HCT116 (cell line): Measurements from ENCODE around the gene FNBP1. TPM values are rescaled to one million over a fixed set of nuclear protein-coding genes. Genes with fewer than 3 reads are reported as not detected.

Experiments
- ATAC-seq: fragments of 200-7000 bp; cut with Tn5 transposase; 2 replicates; pipeline ENCODE4 v1.9.1; 2020; ENCODE audit warnings: mild to moderate bottlenecking, moderate library complexity
- BruUV-seq: library from RNA; stranded (reverse); fragments of 400-500 nt; replicated peaks from 2 replicates; lab custom pipeline; 2021; lab: Mats Ljungman, UMichigan
- CTCF ChIA-PET: fragments of 300-600 bp; sonication (Branson Sonifier 250); formaldehyde crosslinking; loops from one replicate; lab custom pipeline; 2021; ENCODE audit warnings: antibody characterized with exemption; lab: Charles Lee
- POLR2A ChIA-PET: fragments of 300-600, 350-600 bp; sonication (Branson Sonifier 250); formaldehyde crosslinking; loops from one replicate; lab custom pipeline; 2021; ENCODE audit warnings: antibody characterized with exemption; lab: Charles Lee
- RAD21 ChIA-PET, 2 experiments: fragments of 300-600 bp; sonication (Branson Sonifier 250); formaldehyde crosslinking; loops; one replicate each; lab custom pipeline; 2023; ENCODE audit warnings: low total read pairs in 2 of 2; ENCODE audit not compliant: uncharacterized antibody in 2 of 2, unreplicated experiment in 2 of 2, low non-redundant PET in 1 of 2; lab: Charles Lee
- DNase-seq: peaks from one replicate; pipeline ENCODE4 v3.0.0-alpha.2; 2010; ENCODE audit warnings: low read depth, low spot score
- H2AFZ ChIP-seq: fragments of 200-600 bp; shearing (Covaris generic), sonication (generic); 2 replicates; pipeline ENCODE4 v1.6.1; 2017; ENCODE audit warnings: low read depth, mixed run types, mixed read lengths, antibody characterized with exemption, low read length; ENCODE audit not compliant: poor library complexity, severe bottlenecking
- H3K27ac ChIP-seq: 2 replicates; pipeline ENCODE4 v1.5.1; 2012; ENCODE audit warnings: low read depth, low read length
- H3K27me3 ChIP-seq: fragments of 200-600 bp; sonication (generic); 2 replicates; pipeline ENCODE4 v1.6.1; 2016; ENCODE audit warnings: mixed run types, low read length, mixed read lengths; ENCODE audit not compliant: insufficient read depth
- H3K36me3 ChIP-seq, 2 experiments: fragments of 200-500 bp in 1 of 2; fragments of 200-600 bp in 1 of 2; sonication (Bioruptor generic) in 1 of 2; sonication (generic) in 1 of 2; 2 replicates each; pipeline versions ENCODE4 v1.5.1 to v1.6.1; 2014 to 2016; ENCODE audit warnings: low read length in 2 of 2, inconsistent platforms in 1 of 2, mixed read lengths in 1 of 2, mixed run types in 1 of 2; ENCODE audit not compliant: insufficient read depth in 2 of 2, control insufficient read depth in 1 of 2
- H3K4me1 ChIP-seq, 2 experiments: fragments of 200-600 bp in 1 of 2; sonication (generic) in 1 of 2; 2 replicates each; pipeline versions ENCODE4 v1.5.1 to v1.6.1; 2012 to 2017; ENCODE audit warnings: low read length in 2 of 2, inconsistent platforms in 1 of 2, mild to moderate bottlenecking in 1 of 2, mixed read lengths in 1 of 2, mixed run types in 1 of 2, moderate library complexity in 1 of 2; ENCODE audit not compliant: insufficient read depth in 2 of 2, control insufficient read depth in 1 of 2
- H3K4me2 ChIP-seq: fragments of 200-600 bp; sonication (generic); 2 replicates; pipeline ENCODE4 v1.6.1; 2017; ENCODE audit warnings: mixed run types, low read length, mixed read lengths
- H3K4me3 ChIP-seq, 2 experiments: fragments of 200-600 bp in 1 of 2; sonication (generic) in 1 of 2; replicated peaks in 1 of 2; 2 replicates each; pipeline ENCODE4 v1.5.1; 2011 to 2016; ENCODE audit warnings: low read length in 2 of 2, control low read depth in 1 of 2, low read depth in 1 of 2, mild to moderate bottlenecking in 1 of 2, mixed read lengths in 1 of 2, mixed run types in 1 of 2
- H3K79me2 ChIP-seq: fragments of 200-600 bp; sonication (generic); 2 replicates; pipeline ENCODE4 v1.6.1; 2017; ENCODE audit warnings: mild to moderate bottlenecking, mixed run types, low read length, moderate library complexity, mixed read lengths; ENCODE audit not compliant: insufficient read depth
- H3K9ac ChIP-seq: fragments of 200-600 bp; sonication (generic); 2 replicates; pipeline ENCODE4 v1.6.1; 2016; ENCODE audit warnings: low read length, mixed read lengths
- H3K9me2 ChIP-seq: fragments of 200-600 bp; sonication (generic), shearing (Covaris generic); 2 replicates; pipeline ENCODE4 v1.6.1; 2017; ENCODE audit warnings: mixed run types, mild to moderate bottlenecking, moderate library complexity; ENCODE audit not compliant: insufficient read depth
- H3K9me3 ChIP-seq, 2 experiments: fragments of 200-500 bp in 1 of 2; fragments of 200-600 bp in 1 of 2; sonication (Bioruptor generic) in 1 of 2; sonication (generic) in 1 of 2; 2 replicates each; pipeline ENCODE4 v1.6.1; 2014 to 2017; ENCODE audit warnings: low read length in 2 of 2, mixed read lengths in 2 of 2, inconsistent platforms in 1 of 2, low read depth in 1 of 2, mild to moderate bottlenecking in 1 of 2, mixed run types in 1 of 2, moderate library complexity in 1 of 2; ENCODE audit not compliant: control insufficient read depth in 1 of 2, insufficient read depth in 1 of 2
- H4K20me1 ChIP-seq: fragments of 200-600 bp; sonication (generic), shearing (Covaris generic); 2 replicates; pipeline ENCODE4 v1.6.1; 2017; ENCODE audit warnings: mixed run types, mild to moderate bottlenecking, moderate library complexity; ENCODE audit not compliant: insufficient read depth
- CBX3 ChIP-seq: IDR thresholded peaks from 2 replicates; pipeline ENCODE4 v1.6.1; 2012; ENCODE audit warnings: low read depth
- CEBPB ChIP-seq: IDR thresholded peaks from 2 replicates; pipeline ENCODE4 v1.6.1; 2012; ENCODE audit warnings: low read depth
- EGR1 ChIP-seq: IDR thresholded peaks from 2 replicates; pipeline ENCODE4 v1.6.1; 2012; ENCODE audit warnings: low read depth
- ELF1 ChIP-seq: IDR thresholded peaks from 2 replicates; pipeline ENCODE4 v1.6.1; 2012; ENCODE audit warnings: low read depth, borderline replicate concordance
- EZH2 ChIP-seq: fragments of 200-600 bp; sonication (generic); IDR thresholded peaks from 2 replicates; pipeline ENCODE4 v1.6.1; 2017; ENCODE audit warnings: antibody characterized with exemption, mixed run types
- EZH2phosphoT487 ChIP-seq: fragments of 200-600 bp; IDR thresholded peaks from 2 replicates; pipeline ENCODE4 v1.6.1; 2018; ENCODE audit warnings: antibody characterized with exemption, borderline replicate concordance
- FOSL1 ChIP-seq: IDR thresholded peaks from 2 replicates; pipeline ENCODE4 v1.6.1; 2012; ENCODE audit warnings: low read depth
- JUND ChIP-seq: IDR thresholded peaks from 2 replicates; pipeline ENCODE4 v1.6.1; 2012
- POLR2A ChIP-seq: IDR thresholded peaks from 2 replicates; pipeline ENCODE4 v1.7.0; 2011; ENCODE audit warnings: borderline replicate concordance; ENCODE audit not compliant: insufficient read depth, insufficient read length; ENCODE audit errors: extremely low read depth
- POLR2AphosphoS5 ChIP-seq: IDR thresholded peaks from 2 replicates; pipeline ENCODE4 v1.6.1; 2011; ENCODE audit warnings: mild to moderate bottlenecking, low read depth, low read length, moderate library complexity
- RAD21 ChIP-seq: IDR thresholded peaks from 2 replicates; pipeline ENCODE4 v1.6.1; 2012; ENCODE audit warnings: low read depth, mild to moderate bottlenecking
- SP1 ChIP-seq: IDR thresholded peaks from 2 replicates; pipeline ENCODE4 v1.6.1; 2012; ENCODE audit warnings: low read depth
- TCF7L2 ChIP-seq: IDR thresholded peaks from 2 replicates; pipeline ENCODE4 v1.7.0; 2011; ENCODE audit warnings: borderline replicate concordance, inconsistent platforms; ENCODE audit not compliant: insufficient read depth, insufficient read length; ENCODE audit errors: extremely low read depth
- YY1 ChIP-seq: IDR thresholded peaks from 2 replicates; pipeline ENCODE4 v1.6.1; 2011; ENCODE audit warnings: low read length, low read depth, moderate library complexity, mild to moderate bottlenecking; ENCODE audit not compliant: insufficient replicate concordance; ENCODE audit errors: extremely low read depth
- ZFX ChIP-seq: fragments of 450-650 bp; IDR thresholded peaks from 2 replicates; pipeline ENCODE4 v1.6.1; 2017
- ZNF274 ChIP-seq: fragments of 200-500 bp; sonication (Bioruptor generic); IDR thresholded peaks from 2 replicates; pipeline ENCODE4 v1.6.1; 2014; ENCODE audit warnings: mild to moderate bottlenecking, low read depth, low read length, inconsistent platforms
- intact Hi-C: fragments of 100-400 bp; cut with micrococcal nuclease; formaldehyde crosslinking; loops from 2 replicates; pipeline ENCODE4 v1.10.0; 2022
- total RNA-seq: library from RNA; stranded (reverse); gene quantifications from one replicate; pipeline ENCODE4 v1.2.1, GENCODE V29; 2021; ENCODE audit not compliant: unreplicated experiment
- TF ChIP-seq, protein P1 (sequence below): IDR thresholded peaks from 2 replicates; pipeline ENCODE4 v1.6.1; 2012
- TF ChIP-seq, protein P2 (sequence below): IDR thresholded peaks from 2 replicates; pipeline ENCODE4 v1.6.1; 2012
- TF ChIP-seq, protein P3 (sequence below): IDR thresholded peaks from 2 replicates; pipeline ENCODE4 v1.6.1; 2012; ENCODE audit warnings: low read depth
- TF ChIP-seq, protein P4 (sequence below), 3 experiments: fragments of 200-600 bp in 1 of 3; sonication (generic) in 1 of 3; IDR thresholded peaks in 2 of 3; conservative IDR thresholded peaks in 1 of 3; 2 replicates each; pipeline ENCODE4 v1.5.1; 2012 to 2017; ENCODE audit warnings: low read depth in 2 of 3, low read length in 2 of 3, antibody characterized with exemption in 1 of 3, borderline replicate concordance in 1 of 3, control low read depth in 1 of 3, mild to moderate bottlenecking in 1 of 3, mixed read lengths in 1 of 3, mixed run types in 1 of 3, moderate library complexity in 1 of 3; ENCODE audit not compliant: insufficient read depth in 1 of 3

The FNBP1 gene
- total RNA-seq, 1 experiment from 2014 or later = 25.0 TPM

DNA sequence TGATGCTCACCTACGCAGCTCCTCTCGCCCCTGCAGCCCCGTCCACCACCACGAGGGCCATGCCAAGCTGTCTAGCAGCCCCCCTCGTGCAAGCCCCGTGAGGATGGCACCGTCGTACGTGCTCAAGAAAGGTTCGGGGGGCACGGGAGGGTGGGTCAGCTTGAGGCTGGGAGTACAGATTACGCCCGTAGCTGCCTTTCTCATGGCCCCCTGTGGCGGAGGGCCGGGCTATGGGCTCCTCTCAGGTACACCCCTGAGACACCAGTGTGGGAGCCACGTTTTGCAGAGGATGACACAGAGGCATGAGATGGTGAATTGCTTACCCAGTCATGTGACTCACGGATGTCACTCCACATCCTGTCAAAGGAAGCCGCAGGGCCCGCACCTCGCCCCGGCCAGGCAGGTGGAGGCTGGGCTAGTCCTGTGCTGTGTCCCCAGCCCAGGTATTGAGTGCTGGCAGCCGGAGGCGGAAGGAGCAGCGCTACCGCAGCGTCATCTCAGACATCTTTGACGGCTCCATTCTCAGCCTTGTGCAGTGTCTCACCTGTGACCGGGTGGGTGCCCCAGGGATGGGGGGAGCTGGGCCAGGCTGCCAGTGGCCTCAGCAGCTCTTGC is 174.0 kb downstream of the FNBP1 start:
- no peaks in the 10 kb centered on the region for H3K27me3 ChIP-seq
- RAD21 ChIA-PET = no interaction called here
- CTCF ChIA-PET = no interaction called here
- no peaks in the 10 kb centered on the region for H3K36me3 ChIP-seq
- no peaks in the 10 kb centered on the region for H3K9me2 ChIP-seq
- no peak overlapping the region for H3K9ac ChIP-seq
- POLR2A ChIA-PET = no interaction called here
- H3K4me3 ChIP-seq = no peak overlapping the region
- TF ChIP-seq EZH2phosphoT487 (no peak), JUND (no peak), ZNF274 (no peak), EGR1 (no peak), CEBPB (no peak), ZFX (no peak), FOSL1 (no peak), RAD21 (no peak), YY1 (no peak), TCF7L2 (no peak), POLR2AphosphoS5 (no peak), SP1 (no peak), CBX3 (no peak), EZH2 (no peak), ELF1 (no peak), POLR2A (no peak)
- TF ChIP-seq, protein P1, sequence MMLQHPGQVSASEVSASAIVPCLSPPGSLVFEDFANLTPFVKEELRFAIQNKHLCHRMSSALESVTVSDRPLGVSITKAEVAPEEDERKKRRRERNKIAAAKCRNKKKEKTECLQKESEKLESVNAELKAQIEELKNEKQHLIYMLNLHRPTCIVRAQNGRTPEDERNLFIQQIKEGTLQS = no peak
- TF ChIP-seq, protein P2, sequence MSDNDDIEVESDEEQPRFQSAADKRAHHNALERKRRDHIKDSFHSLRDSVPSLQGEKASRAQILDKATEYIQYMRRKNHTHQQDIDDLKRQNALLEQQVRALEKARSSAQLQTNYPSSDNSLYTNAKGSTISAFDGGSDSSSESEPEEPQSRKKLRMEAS = no peak
- TF ChIP-seq, protein P3, sequence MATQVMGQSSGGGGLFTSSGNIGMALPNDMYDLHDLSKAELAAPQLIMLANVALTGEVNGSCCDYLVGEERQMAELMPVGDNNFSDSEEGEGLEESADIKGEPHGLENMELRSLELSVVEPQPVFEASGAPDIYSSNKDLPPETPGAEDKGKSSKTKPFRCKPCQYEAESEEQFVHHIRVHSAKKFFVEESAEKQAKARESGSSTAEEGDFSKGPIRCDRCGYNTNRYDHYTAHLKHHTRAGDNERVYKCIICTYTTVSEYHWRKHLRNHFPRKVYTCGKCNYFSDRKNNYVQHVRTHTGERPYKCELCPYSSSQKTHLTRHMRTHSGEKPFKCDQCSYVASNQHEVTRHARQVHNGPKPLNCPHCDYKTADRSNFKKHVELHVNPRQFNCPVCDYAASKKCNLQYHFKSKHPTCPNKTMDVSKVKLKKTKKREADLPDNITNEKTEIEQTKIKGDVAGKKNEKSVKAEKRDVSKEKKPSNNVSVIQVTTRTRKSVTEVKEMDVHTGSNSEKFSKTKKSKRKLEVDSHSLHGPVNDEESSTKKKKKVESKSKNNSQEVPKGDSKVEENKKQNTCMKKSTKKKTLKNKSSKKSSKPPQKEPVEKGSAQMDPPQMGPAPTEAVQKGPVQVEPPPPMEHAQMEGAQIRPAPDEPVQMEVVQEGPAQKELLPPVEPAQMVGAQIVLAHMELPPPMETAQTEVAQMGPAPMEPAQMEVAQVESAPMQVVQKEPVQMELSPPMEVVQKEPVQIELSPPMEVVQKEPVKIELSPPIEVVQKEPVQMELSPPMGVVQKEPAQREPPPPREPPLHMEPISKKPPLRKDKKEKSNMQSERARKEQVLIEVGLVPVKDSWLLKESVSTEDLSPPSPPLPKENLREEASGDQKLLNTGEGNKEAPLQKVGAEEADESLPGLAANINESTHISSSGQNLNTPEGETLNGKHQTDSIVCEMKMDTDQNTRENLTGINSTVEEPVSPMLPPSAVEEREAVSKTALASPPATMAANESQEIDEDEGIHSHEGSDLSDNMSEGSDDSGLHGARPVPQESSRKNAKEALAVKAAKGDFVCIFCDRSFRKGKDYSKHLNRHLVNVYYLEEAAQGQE = no peak
- TF ChIP-seq, protein P4, sequence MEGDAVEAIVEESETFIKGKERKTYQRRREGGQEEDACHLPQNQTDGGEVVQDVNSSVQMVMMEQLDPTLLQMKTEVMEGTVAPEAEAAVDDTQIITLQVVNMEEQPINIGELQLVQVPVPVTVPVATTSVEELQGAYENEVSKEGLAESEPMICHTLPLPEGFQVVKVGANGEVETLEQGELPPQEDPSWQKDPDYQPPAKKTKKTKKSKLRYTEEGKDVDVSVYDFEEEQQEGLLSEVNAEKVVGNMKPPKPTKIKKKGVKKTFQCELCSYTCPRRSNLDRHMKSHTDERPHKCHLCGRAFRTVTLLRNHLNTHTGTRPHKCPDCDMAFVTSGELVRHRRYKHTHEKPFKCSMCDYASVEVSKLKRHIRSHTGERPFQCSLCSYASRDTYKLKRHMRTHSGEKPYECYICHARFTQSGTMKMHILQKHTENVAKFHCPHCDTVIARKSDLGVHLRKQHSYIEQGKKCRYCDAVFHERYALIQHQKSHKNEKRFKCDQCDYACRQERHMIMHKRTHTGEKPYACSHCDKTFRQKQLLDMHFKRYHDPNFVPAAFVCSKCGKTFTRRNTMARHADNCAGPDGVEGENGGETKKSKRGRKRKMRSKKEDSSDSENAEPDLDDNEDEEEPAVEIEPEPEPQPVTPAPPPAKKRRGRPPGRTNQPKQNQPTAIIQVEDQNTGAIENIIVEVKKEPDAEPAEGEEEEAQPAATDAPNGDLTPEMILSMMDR (IDR thresholded peaks at IDR 0.05 in 2 of 3, conservative IDR thresholded peaks at IDR 0.05 in 1 of 3; ENCODE audit: borderline replicate concordance in 1 of 3, insufficient read depth in 1 of 3, low read depth in 2 of 3, low read length in 2 of 3) = no peak
- TF ChIP-seq, all 23 proteins: peak for 0
- no peaks in the 10 kb centered on the region for H3K9me3 ChIP-seq
- H3K4me2 ChIP-seq = no peak overlapping the region
- intact Hi-C loops = no loop called here
- no TSS peak for BruUV-seq
- H3K27ac ChIP-seq = no peak overlapping the region
- no peaks in the 10 kb centered on the region for H3K79me2 ChIP-seq
- H2AFZ ChIP-seq = no peak overlapping the region
- ATAC-seq (no peak), DNase-seq (no peak)
- no peaks in the 10 kb centered on the region for H3K4me1 ChIP-seq
- no peaks in the 10 kb centered on the region for H4K20me1 ChIP-seq
